ENCODE data around the gene CARMIL1.

Gene CARMIL1

GRCh38 chr6:25586927-25587326 lies 307.8 kb downstream of the CARMIL1 start:
- no peak for DNase-seq

- DNase-seq = no peak
Observed at GRCh38 chr6:25590986-25591385, 311.8 kb downstream of the CARMIL1 start.

- DNase-seq = no peak
Observed at GRCh38 chr6:25596928-25597818, 318.0 kb downstream of the CARMIL1 start.

- DNase-seq = no peak
Observed at GRCh38 chr6:25599516-25600085, 320.4 kb downstream of the CARMIL1 start.

GRCh38 chr6:25601800-25602673 lies 322.9 kb downstream of the CARMIL1 start:
- peak; percentile 76 for DNase-seq

GRCh38 chr6:25602674-25602982 lies 323.5 kb downstream of the CARMIL1 start:
- DNase-seq = no peak

- DNase-seq = no peak
Observed at GRCh38 chr6:25603251-25603650, 324.1 kb downstream of the CARMIL1 start.

- DNase-seq = no peak
Observed at GRCh38 chr6:25606151-25606550, 327.0 kb downstream of the CARMIL1 start.

GRCh38 chr6:25608558-25609174 lies 329.5 kb downstream of the CARMIL1 start:
- peak; percentile 83 for DNase-seq

GRCh38 chr6:25612666-25613065 lies 333.5 kb downstream of the CARMIL1 start:
- no peak for DNase-seq

GRCh38 chr6:25613415-25613814 lies 334.2 kb downstream of the CARMIL1 start:
- DNase-seq = no peak

GRCh38 chr6:25614052-25614451 lies 334.9 kb downstream of the CARMIL1 start:
- no peak for DNase-seq

GRCh38 chr6:25615471-25615870 lies 336.3 kb downstream of the CARMIL1 start:
- no peak for DNase-seq

- no peak for DNase-seq
Observed at GRCh38 chr6:25617997-25618396, 338.8 kb downstream of the CARMIL1 start.

GRCh38 chr6:25619217-25619616 lies 340.0 kb downstream of the CARMIL1 start:
- peak; percentile 36 for DNase-seq

- no peak for DNase-seq
Observed at GRCh38 chr6:25620391-25620790, 341.2 kb downstream of the CARMIL1 start.

GRCh38 chr6:25623065-25623464 lies 343.9 kb downstream of the CARMIL1 start:
- DNase-seq = no peak

GRCh38 chr6:25623879-25624278 lies 344.7 kb downstream of the CARMIL1 start:
- no peak for DNase-seq

- no peak for DNase-seq
Observed at GRCh38 chr6:25627001-25627400, 347.8 kb downstream of the CARMIL1 start.

- DNase-seq = no peak
Observed at GRCh38 chr6:25628471-25629197, 349.5 kb downstream of the CARMIL1 start.

GRCh38 chr6:25629198-25629576 lies 350.0 kb downstream of the CARMIL1 start:
- DNase-seq = no peak

- no peak for DNase-seq
Observed at GRCh38 chr6:25630508-25631278, 351.5 kb downstream of the CARMIL1 start.
